ENCODE measurements around the gene ASTN2.

The ASTN2 gene

GRCh38 chr9:117044241-117044640, 370.6 kb downstream of the ASTN2 start:
- FAIRE-seq (no peak), DNase-seq (ENCODE audit: insufficient read length, low spot score) (no peak)

- FAIRE-seq (no peak), DNase-seq (ENCODE audit: insufficient read length, low spot score) (no peak)
Measured at GRCh38 chr9:117043159-117043558, 371.7 kb downstream of the ASTN2 start.

GRCh38 chr9:117035546-117035945, 379.3 kb downstream of the ASTN2 start:
- FAIRE-seq (no peak), DNase-seq (ENCODE audit: insufficient read length, low spot score) (no peak)

GRCh38 chr9:117034866-117035265, 380.0 kb downstream of the ASTN2 start:
- DNase-seq (ENCODE audit: insufficient read length, low spot score) (no peak), FAIRE-seq (no peak)

GRCh38 chr9:117030254-117030768, 384.5 kb downstream of the ASTN2 start:
- FAIRE-seq = no peak

GRCh38 chr9:117029341-117029740, 385.5 kb downstream of the ASTN2 start:
- FAIRE-seq (no peak), DNase-seq (ENCODE audit: insufficient read length, low spot score) (no peak)

More at GRCh38 chr9:117030254-117030768, 384.5 kb downstream of the ASTN2 start:
- no peak for DNase-seq (ENCODE audit: insufficient read length, low spot score)

- DNase-seq (ENCODE audit: insufficient read length, low spot score) (no peak), FAIRE-seq (no peak)
Measured at GRCh38 chr9:117028103-117028858, 386.6 kb downstream of the ASTN2 start.

GRCh38 chr9:117021906-117022305, 393.0 kb downstream of the ASTN2 start:
- no peak for FAIRE-seq
- DNase-seq (ENCODE audit: insufficient read length, low spot score) = no peak

- DNase-seq (ENCODE audit: insufficient read length, low spot score) = no peak
- no peak for FAIRE-seq
Measured at GRCh38 chr9:117018966-117019617, 395.8 kb downstream of the ASTN2 start.

GRCh38 chr9:117017414-117017985, 397.4 kb downstream of the ASTN2 start:
- FAIRE-seq = no peak
- DNase-seq (ENCODE audit: insufficient read length, low spot score) = no peak

- no peak for FAIRE-seq
- no peak for DNase-seq (ENCODE audit: insufficient read length, low spot score)
Measured at GRCh38 chr9:117014061-117014460, 400.8 kb downstream of the ASTN2 start.

- FAIRE-seq = no peak
- DNase-seq (ENCODE audit: insufficient read length, low spot score) = no peak
Measured at GRCh38 chr9:117013440-117013995, 401.3 kb downstream of the ASTN2 start.

- FAIRE-seq = no peak
- DNase-seq (ENCODE audit: insufficient read length, low spot score) = no peak
Measured at GRCh38 chr9:117010061-117010460, 404.8 kb downstream of the ASTN2 start.

- FAIRE-seq (no peak), DNase-seq (ENCODE audit: insufficient read length, low spot score) (no peak)
Measured at GRCh38 chr9:117008876-117009275, 406.0 kb downstream of the ASTN2 start.

GRCh38 chr9:117008461-117008860, 406.4 kb downstream of the ASTN2 start:
- FAIRE-seq = no peak
- DNase-seq (ENCODE audit: insufficient read length, low spot score) = no peak

GRCh38 chr9:117002686-117003085, 412.2 kb downstream of the ASTN2 start:
- FAIRE-seq = no peak

GRCh38 chr9:117000834-117001233, 414.0 kb downstream of the ASTN2 start:
- no peak for DNase-seq (ENCODE audit: insufficient read length, low spot score)

More at GRCh38 chr9:117002686-117003085, 412.2 kb downstream of the ASTN2 start:
- DNase-seq (ENCODE audit: insufficient read length, low spot score) = no peak

GRCh38 chr9:117000196-117000723, 414.6 kb downstream of the ASTN2 start:
- DNase-seq (ENCODE audit: insufficient read length, low spot score) (no peak), FAIRE-seq (no peak)

More at GRCh38 chr9:117000834-117001233, 414.0 kb downstream of the ASTN2 start:
- no peak for FAIRE-seq

GRCh38 chr9:116998305-116998704, 416.6 kb downstream of the ASTN2 start:
- FAIRE-seq = no peak
- no peak for DNase-seq (ENCODE audit: insufficient read length, low spot score)

GRCh38 chr9:116992865-116993264, 422.0 kb downstream of the ASTN2 start:
- FAIRE-seq (no peak), DNase-seq (ENCODE audit: insufficient read length, low spot score) (no peak)

GRCh38 chr9:116991051-116991450, 423.8 kb downstream of the ASTN2 start:
- FAIRE-seq (no peak), DNase-seq (ENCODE audit: insufficient read length, low spot score) (no peak)

All from HTR-8/SVneo (cell line).